Trophoblast cell (in vitro differentiated cells and primary cell): ENCODE measurements around the gene SCPEP1.
A peak's percentile ranks its signal among the peaks of the same experiment; 100 is the strongest.

ENCODE experiments used
- DNase-seq, 2 donors: peaks; one replicate each; pipeline ENCODE4 v3.0.0-alpha.2; 2016
- H2AFZ ChIP-seq: 2 replicates; pipeline ENCODE4 v1.6.1; 2013; ENCODE audit warnings: low read length, moderate library complexity, mild to moderate bottlenecking; ENCODE audit not compliant: insufficient read depth, poor library complexity
- H2AK5ac ChIP-seq: 2 replicates; pipeline ENCODE4 v1.6.1; 2013; ENCODE audit warnings: mild to moderate bottlenecking, low read length
- H2BK120ac ChIP-seq: 2 replicates; pipeline ENCODE4 v1.6.1; 2013; ENCODE audit warnings: low read length, mild to moderate bottlenecking, moderate library complexity; ENCODE audit not compliant: insufficient read depth, poor library complexity
- H2BK12ac ChIP-seq: 2 replicates; pipeline ENCODE4 v1.6.1; 2013; ENCODE audit warnings: mild to moderate bottlenecking, low read length, moderate library complexity
- H2BK5ac ChIP-seq: 2 replicates; pipeline ENCODE4 v1.6.1; 2013; ENCODE audit warnings: low read length, low read depth, moderate library complexity, mild to moderate bottlenecking; ENCODE audit not compliant: poor library complexity
- H3K14ac ChIP-seq: 2 replicates; pipeline ENCODE4 v1.6.1; 2013; ENCODE audit warnings: mild to moderate bottlenecking, low read length
- H3K18ac ChIP-seq: 2 replicates; pipeline ENCODE4 v1.6.1; 2013; ENCODE audit warnings: mild to moderate bottlenecking, low read length
- H3K23ac ChIP-seq: 2 replicates; pipeline ENCODE4 v1.6.1; 2013; ENCODE audit warnings: low read length
- H3K27ac ChIP-seq: 2 replicates; pipeline ENCODE4 v1.5.1; 2013; ENCODE audit warnings: low read depth, mild to moderate bottlenecking, inconsistent platforms, low read length, moderate library complexity
- H3K27me3 ChIP-seq: 2 replicates; pipeline ENCODE4 v1.6.1; 2013; ENCODE audit warnings: inconsistent platforms, mild to moderate bottlenecking, low read length, moderate library complexity; ENCODE audit not compliant: insufficient read depth
- H3K36me3 ChIP-seq, 2 experiments: 1 replicate in 1 of 2; 2 replicates in 1 of 2; pipeline ENCODE4 v1.6.1; 2013; ENCODE audit warnings: low read length in 2 of 2, mild to moderate bottlenecking in 2 of 2, moderate library complexity in 1 of 2; ENCODE audit not compliant: insufficient read depth in 2 of 2, control insufficient read depth in 1 of 2
- H3K4ac ChIP-seq: 2 replicates; pipeline ENCODE4 v1.6.1; 2013; ENCODE audit warnings: low read depth, mild to moderate bottlenecking, low read length, moderate library complexity
- H3K4me1 ChIP-seq, 2 experiments: 1 replicate in 1 of 2; 2 replicates in 1 of 2; pipeline ENCODE4 v1.6.1; 2013; ENCODE audit warnings: low read length in 2 of 2, mild to moderate bottlenecking in 2 of 2, moderate library complexity in 1 of 2; ENCODE audit not compliant: insufficient read depth in 2 of 2, control insufficient read depth in 1 of 2
- H3K4me2 ChIP-seq: 2 replicates; pipeline ENCODE4 v1.6.1; 2013; ENCODE audit warnings: inconsistent platforms, mild to moderate bottlenecking, low read length, moderate library complexity
- H3K4me3 ChIP-seq: 2 replicates; pipeline ENCODE4 v1.5.1; 2013; ENCODE audit warnings: mild to moderate bottlenecking, low read depth, low read length, inconsistent platforms
- H3K79me1 ChIP-seq: one replicate; pipeline ENCODE4 v1.6.1; 2013; ENCODE audit warnings: low read length
- H3K79me2 ChIP-seq: 2 replicates; pipeline ENCODE4 v1.6.1; 2013; ENCODE audit warnings: low read length, mild to moderate bottlenecking; ENCODE audit not compliant: control insufficient read depth, insufficient read depth, poor library complexity
- H3K9ac ChIP-seq: 2 replicates; pipeline ENCODE4 v1.6.1; 2013; ENCODE audit warnings: mild to moderate bottlenecking, low read length
- H3K9me3 ChIP-seq: 2 replicates; pipeline ENCODE4 v1.6.1; 2013; ENCODE audit warnings: low read depth, mild to moderate bottlenecking, control low read depth, inconsistent platforms, low read length; ENCODE audit not compliant: insufficient read depth
- H4K12ac ChIP-seq: 2 replicates; pipeline ENCODE4 v1.6.1; 2013; ENCODE audit warnings: low read depth, mild to moderate bottlenecking, low read length, moderate library complexity
- H4K8ac ChIP-seq: 2 replicates; pipeline ENCODE4 v1.6.1; 2013; ENCODE audit warnings: low read depth, mild to moderate bottlenecking, low read length, moderate library complexity
- H4K91ac ChIP-seq: one replicate; pipeline ENCODE4 v1.6.1; 2013; ENCODE audit warnings: low read depth, mild to moderate bottlenecking, low read length, moderate library complexity
- WGBS: extraction: QIAGEN DNeasy Blood & Tissue Kit; methylation state at CpG from one replicate; pipeline ENCODE4 v1.1.7; 2013; ENCODE audit warnings: missing lambda C conversion rate; ENCODE audit not compliant: insufficient read length, insufficient coverage; ENCODE audit errors: extremely low coverage; 5-methylcytosine and 5-hydroxymethylcytosine counted together

Gene SCPEP1

GRCh38 chr17:57033296-57033695 is 55.4 kb downstream of the SCPEP1 start:
- WGBS, result no CpG with 5 or more reads among the region's 3 CpGs
- H3K4me1 ChIP-seq, result no peaks in the 10 kb centered on the region

GRCh38 chr17:57034807-57035754 is 57.1 kb downstream of the SCPEP1 start:
- Histone ChIP-seq H2BK12ac (no peak overlapping the region), H3K4me1 (no peaks in the 10 kb centered on the region), H3K9ac (no peak overlapping the region), H2BK5ac (no peak overlapping the region), H3K27ac (no peak overlapping the region), H3K79me2 (no peaks in the 10 kb centered on the region), H3K4ac (no peak overlapping the region), H4K12ac (no peak overlapping the region), H2BK120ac (no peak overlapping the region), H3K27me3 (no peaks in the 10 kb centered on the region), H2AK5ac (no peak overlapping the region), H3K18ac (no peak overlapping the region), H4K8ac (no peak overlapping the region), H3K23ac (no peak overlapping the region), H3K36me3 (peaks cover 0 to 2% of the 10 kb centered on the region in 2 experiments), H3K79me1 (no peaks in the 10 kb centered on the region), H3K14ac (no peak overlapping the region), H3K9me3 (peaks cover 2% of the 10 kb centered on the region), H4K91ac (no peak overlapping the region), H3K4me2 (no peak overlapping the region), H3K4me3 (no peak overlapping the region), H2AFZ (no peak overlapping the region)
- no CpG with 5 or more reads among the region's 10 CpGs for WGBS
- no peak for DNase-seq

More at GRCh38 chr17:57033296-57033695, 55.4 kb downstream of the SCPEP1 start:
- peaks cover 0 to 2% of the 10 kb centered on the region in 2 experiments for H3K36me3 ChIP-seq
- no peak overlapping the region for H3K4ac ChIP-seq
- no peaks in the 10 kb centered on the region for H3K79me2 ChIP-seq
- H2BK5ac ChIP-seq, result no peak overlapping the region
- H2AK5ac ChIP-seq, result no peak overlapping the region
- H3K9ac ChIP-seq, result no peak overlapping the region
- no peak overlapping the region for H4K8ac ChIP-seq
- H2AFZ ChIP-seq, result no peak overlapping the region
- no peaks in the 10 kb centered on the region for H3K79me1 ChIP-seq
- no peak overlapping the region for H4K91ac ChIP-seq
- H3K27me3 ChIP-seq, result no peaks in the 10 kb centered on the region
- H2BK120ac ChIP-seq, result no peak overlapping the region
- no peak overlapping the region for H4K12ac ChIP-seq
- H3K14ac ChIP-seq, result no peak overlapping the region
- no peak overlapping the region for H3K23ac ChIP-seq
- no peak overlapping the region for H3K4me2 ChIP-seq
- no peak overlapping the region for H3K4me3 ChIP-seq
- H3K9me3 ChIP-seq, result peaks cover 4% of the 10 kb centered on the region
- H3K27ac ChIP-seq, result no peak overlapping the region
- H2BK12ac ChIP-seq, result no peak overlapping the region
- DNase-seq, result peak in 1 of 2 donors; percentile 52
- no peak overlapping the region for H3K18ac ChIP-seq

GRCh38 chr17:57035971-57036481 is 58.1 kb downstream of the SCPEP1 start:
- no peak for DNase-seq
- H3K4me3 ChIP-seq, result peak overlapping the region; percentile 36
- no peak overlapping the region for H2BK12ac ChIP-seq
- peaks cover 2% of the 10 kb centered on the region for H3K9me3 ChIP-seq
- no peak overlapping the region for H4K12ac ChIP-seq
- no peak overlapping the region for H3K18ac ChIP-seq
- no peaks in the 10 kb centered on the region for H3K79me1 ChIP-seq
- no peaks in the 10 kb centered on the region for H3K79me2 ChIP-seq
- no peaks in the 10 kb centered on the region for H3K4me1 ChIP-seq
- no peak overlapping the region for H3K23ac ChIP-seq
- H2BK5ac ChIP-seq, result no peak overlapping the region
- no peak overlapping the region for H4K8ac ChIP-seq
- H3K27ac ChIP-seq, result no peak overlapping the region
- no peak overlapping the region for H3K4me2 ChIP-seq
- no peak overlapping the region for H3K9ac ChIP-seq
- H4K91ac ChIP-seq, result no peak overlapping the region
- no peak overlapping the region for H3K14ac ChIP-seq
- no peak overlapping the region for H2BK120ac ChIP-seq
- WGBS, result no CpG with 5 or more reads among the region's 4 CpGs
- H3K36me3 ChIP-seq, result no peaks in the 10 kb centered on the region
- H2AK5ac ChIP-seq, result no peak overlapping the region
- H3K4ac ChIP-seq, result no peak overlapping the region
- H2AFZ ChIP-seq, result no peak overlapping the region
- no peaks in the 10 kb centered on the region for H3K27me3 ChIP-seq

GRCh38 chr17:57037411-57037810 is 59.5 kb downstream of the SCPEP1 start:
- H2BK12ac ChIP-seq, result no peak overlapping the region
- H3K9me3 ChIP-seq, result peaks cover 2% of the 10 kb centered on the region
- H4K12ac ChIP-seq, result no peak overlapping the region
- no peak overlapping the region for H3K4me2 ChIP-seq
- no peak overlapping the region for H4K8ac ChIP-seq
- no peaks in the 10 kb centered on the region for H3K36me3 ChIP-seq
- H3K79me1 ChIP-seq, result no peaks in the 10 kb centered on the region
- H4K91ac ChIP-seq, result no peak overlapping the region
- no peak overlapping the region for H3K4ac ChIP-seq
- no peak overlapping the region for H3K23ac ChIP-seq
- no peak overlapping the region for H2BK5ac ChIP-seq
- H3K14ac ChIP-seq, result no peak overlapping the region
- no peak overlapping the region for H3K4me3 ChIP-seq
- no peaks in the 10 kb centered on the region for H3K27me3 ChIP-seq
- H2AK5ac ChIP-seq, result no peak overlapping the region
- DNase-seq, result no peak
- H2BK120ac ChIP-seq, result no peak overlapping the region
- no CpG with 5 or more reads among the region's 1 CpG for WGBS
- H3K18ac ChIP-seq, result no peak overlapping the region
- H3K27ac ChIP-seq, result no peak overlapping the region
- no peaks in the 10 kb centered on the region for H3K4me1 ChIP-seq
- no peaks in the 10 kb centered on the region for H3K79me2 ChIP-seq
- H2AFZ ChIP-seq, result no peak overlapping the region
- no peak overlapping the region for H3K9ac ChIP-seq
